Activated naive CD4-positive, alpha-beta T cell treated with anti-CD3 and anti-CD28 coated beads, Interleukin-2, amount 50 U/mL, for 72 hours (primary cell): ENCODE results near the gene LRTM2. TPM values are rescaled to one million over a fixed set of nuclear protein-coding genes. Genes with fewer than 3 reads are reported as not detected.
"Not testable (repeated sequence)": the region's sequence is repeated elsewhere in the genome, so short reads cannot be mapped to it uniquely, and the experiment has no call there.

ENCODE experiments used
- ATAC-seq, 2 donors: fragments of 150-1000 bp; cut with Tn5 transposase; 2 replicates each; pipeline ENCODE4 v1.10.0; 2021; ENCODE audit warnings: mild to moderate bottlenecking in 2 of 2, moderate library complexity in 2 of 2
- DNase-seq, 2 donors: peaks; one replicate each; pipeline ENCODE4 v3.0.0; 2021 to 2022; ENCODE audit warnings: low spot score in 2 of 2
- H3K27ac Mint-ChIP-seq, 2 donors: one replicate each; pipeline ENCODE4 v1.8.0; 2022; ENCODE audit warnings: mild to moderate bottlenecking in 2 of 2, mixed read lengths in 2 of 2
- H3K36me3 Mint-ChIP-seq, 2 donors: one replicate each; pipeline ENCODE4 v1.8.0; 2022; ENCODE audit warnings: mixed read lengths in 2 of 2
- H3K9me3 Mint-ChIP-seq, 2 donors: one replicate each; pipeline ENCODE4 v1.8.0; 2022; ENCODE audit warnings: mixed read lengths in 2 of 2
- total RNA-seq, 2 donors: library from RNA; stranded (reverse); gene quantifications; one replicate each; pipeline ENCODE4 v1.2.3, GENCODE V29; 2022

The LRTM2 gene
- total RNA-seq, 2 donors from 2014 or later = not detected

- H3K9me3 Mint-ChIP-seq, H3K36me3 Mint-ChIP-seq, DNase-seq, ATAC-seq, H3K27ac Mint-ChIP-seq: not testable (repeated sequence)
Observed at GRCh38 chr12:1817928-1818327, 2.4 kb upstream of the LRTM2 start.

- Mint-ChIP-seq H3K36me3 (no peaks in the 10 kb centered on the region), H3K9me3 (no peaks in the 10 kb centered on the region), H3K27ac (no peak overlapping the region)
- DNase-seq (no peak), ATAC-seq (no peak)
Observed at GRCh38 chr12:1819050-1819449, 1.3 kb upstream of the LRTM2 start.

GRCh38 chr12:1819571-1819970, 794 bp upstream of the LRTM2 start:
- DNase-seq (no peak), ATAC-seq (no peak)
- Mint-ChIP-seq H3K27ac (no peak overlapping the region), H3K36me3 (no peaks in the 10 kb centered on the region), H3K9me3 (no peaks in the 10 kb centered on the region)

GRCh38 chr12:1820896-1821291, 529 bp downstream of the LRTM2 start:
- ATAC-seq (no peak), DNase-seq (no peak)
- Mint-ChIP-seq H3K27ac (no peak overlapping the region), H3K36me3 (no peaks in the 10 kb centered on the region), H3K9me3 (no peaks in the 10 kb centered on the region)

- ATAC-seq = no peak
- Mint-ChIP-seq H3K9me3 (no peaks in the 10 kb centered on the region), H3K36me3 (no peaks in the 10 kb centered on the region), H3K27ac (no peak overlapping the region)
- DNase-seq = no peak
Observed at GRCh38 chr12:1821805-1822204, 1.4 kb downstream of the LRTM2 start.

- Mint-ChIP-seq H3K27ac (no peak overlapping the region), H3K36me3 (no peaks in the 10 kb centered on the region), H3K9me3 (no peaks in the 10 kb centered on the region)
- DNase-seq = no peak
- ATAC-seq = no peak
Observed at GRCh38 chr12:1822699-1823098, 2.3 kb downstream of the LRTM2 start.

- no peak for DNase-seq
- H3K36me3 Mint-ChIP-seq = no peaks in the 10 kb centered on the region
- H3K9me3 Mint-ChIP-seq = no peaks in the 10 kb centered on the region
- no peak for ATAC-seq
- H3K27ac Mint-ChIP-seq = no peak overlapping the region
Observed at GRCh38 chr12:1823237-1823636, 2.9 kb downstream of the LRTM2 start.

- H3K36me3 Mint-ChIP-seq = no peaks in the 10 kb centered on the region
- ATAC-seq (no peak), DNase-seq (no peak)
- no peaks in the 10 kb centered on the region for H3K9me3 Mint-ChIP-seq
- H3K27ac Mint-ChIP-seq = no peak overlapping the region
Observed at GRCh38 chr12:1825382-1826102, 5.2 kb downstream of the LRTM2 start.

GRCh38 chr12:1826401-1826800, 6.0 kb downstream of the LRTM2 start:
- ATAC-seq (no peak), DNase-seq (no peak)
- no peaks in the 10 kb centered on the region for H3K9me3 Mint-ChIP-seq
- H3K36me3 Mint-ChIP-seq = no peaks in the 10 kb centered on the region
- H3K27ac Mint-ChIP-seq = no peak overlapping the region

- Mint-ChIP-seq H3K27ac (no peak overlapping the region), H3K36me3 (no peaks in the 10 kb centered on the region), H3K9me3 (no peaks in the 10 kb centered on the region)
- ATAC-seq (no peak), DNase-seq (no peak)
Observed at GRCh38 chr12:1826867-1827705, 6.7 kb downstream of the LRTM2 start.

- H3K9me3 Mint-ChIP-seq = no peaks in the 10 kb centered on the region
- no peak overlapping the region for H3K27ac Mint-ChIP-seq
- ATAC-seq = no peak
- H3K36me3 Mint-ChIP-seq = no peaks in the 10 kb centered on the region
- no peak for DNase-seq
Observed at GRCh38 chr12:1827826-1828805, 7.8 kb downstream of the LRTM2 start.

GRCh38 chr12:1828856-1829255, 8.5 kb downstream of the LRTM2 start:
- no peak for DNase-seq
- no peak overlapping the region for H3K27ac Mint-ChIP-seq

GRCh38 chr12:1829306-1829900, 9.0 kb downstream of the LRTM2 start:
- ATAC-seq (no peak), DNase-seq (no peak)
- H3K36me3 Mint-ChIP-seq = no peaks in the 10 kb centered on the region
- no peak overlapping the region for H3K27ac Mint-ChIP-seq
- H3K9me3 Mint-ChIP-seq = no peaks in the 10 kb centered on the region

More at GRCh38 chr12:1828856-1829255, 8.5 kb downstream of the LRTM2 start:
- ATAC-seq = no peak
- Mint-ChIP-seq H3K9me3 (no peaks in the 10 kb centered on the region), H3K36me3 (no peaks in the 10 kb centered on the region)

GRCh38 chr12:1830401-1830845, 10.1 kb downstream of the LRTM2 start:
- ATAC-seq = no peak
- H3K27ac Mint-ChIP-seq = no peak overlapping the region
- H3K9me3 Mint-ChIP-seq = no peaks in the 10 kb centered on the region
- no peaks in the 10 kb centered on the region for H3K36me3 Mint-ChIP-seq
- no peak for DNase-seq

- Mint-ChIP-seq H3K36me3 (no peaks in the 10 kb centered on the region), H3K27ac (no peak overlapping the region), H3K9me3 (no peaks in the 10 kb centered on the region)
- ATAC-seq (peak; percentile 31 to 50), DNase-seq (peak in 1 of 2 donors; percentile 18)
Observed at GRCh38 chr12:1830981-1831963, 10.9 kb downstream of the LRTM2 start.
